A549 (cell line): ENCODE results near the gene OSTM1. TPM values are rescaled to one million over a fixed set of nuclear protein-coding genes. Genes with fewer than 3 reads are reported as not detected.
A peak's percentile ranks its signal among the peaks of the same experiment; 100 is the strongest.

Experiments
- ATAC-seq, 2 experiments: fragments of 200-7000 bp in 1 of 2; fragments of >200 bp in 1 of 2; cut with Nextera tagmentation in 1 of 2; cut with Tn5 transposase in 1 of 2; 3 replicates each; pipeline versions ENCODE4 v1.8.0 to v1.9.1; 2018 to 2020; ENCODE audit warnings: mild to moderate bottlenecking in 1 of 2, moderate library complexity in 1 of 2
- CTCF ChIA-PET: fragments of 300-600 bp; sonication (Branson Sonifier 250); formaldehyde crosslinking; extraction: SDS; loops from one replicate; lab custom pipeline; 2021; ENCODE audit warnings: antibody characterized with exemption, inconsistent platforms; lab: Yijun Ruan, JAX
- POLR2A ChIA-PET: fragments of 350-600 bp; formaldehyde crosslinking; extraction: SDS; loops from one replicate; lab custom pipeline; 2021; ENCODE audit warnings: antibody characterized with exemption, inconsistent platforms; lab: Yijun Ruan, JAX
- DNase-seq, 2 experiments: peaks; one replicate each; pipeline versions ENCODE4 v3.0.0 to v3.0.0-alpha.2; 2011 to 2016; ENCODE audit warnings: low read depth in 1 of 2, low spot score in 1 of 2
- FAIRE-seq: peaks from 2 replicates; lab custom pipeline; 2011; peaks lifted over from hg19 to GRCh38; lab: Jason Lieb, UNC
- H3K27ac ChIP-seq, 2 experiments: fragments of >200 bp; sonication (Bioruptor Twin); formaldehyde crosslinking; 3 replicates each; pipeline ENCODE4 v1.5.1; 2016 to 2017
- H3K4me1 ChIP-seq: fragments of >200 bp; sonication (Bioruptor Twin); formaldehyde crosslinking; 3 replicates; pipeline ENCODE4 v1.6.1; 2016
- H3K4me2 ChIP-seq: fragments of >200 bp; sonication (Bioruptor Twin); formaldehyde crosslinking; 3 replicates; pipeline ENCODE4 v1.6.1; 2016
- H3K4me3 ChIP-seq: fragments of >200 bp; sonication (Bioruptor Twin); formaldehyde crosslinking; 3 replicates; pipeline ENCODE4 v1.5.1; 2016
- H3K9me3 ChIP-seq: fragments of >200 bp; sonication (Bioruptor Twin); formaldehyde crosslinking; 3 replicates; pipeline ENCODE4 v1.6.1; 2016
- CEBPB ChIP-seq, 2 experiments: fragments of >200 bp in 1 of 2; sonication (Bioruptor Twin) in 1 of 2; formaldehyde crosslinking in 1 of 2; IDR thresholded peaks; 2 replicates each; pipeline ENCODE4 v1.6.1; 2012 to 2016
- CHD4 ChIP-seq: fragments of 200-600 bp; sonication (generic); IDR thresholded peaks from 2 replicates; pipeline ENCODE4 v1.6.1; 2016; ENCODE audit warnings: antibody characterized with exemption, mild to moderate bottlenecking, borderline replicate concordance
- EHMT2 ChIP-seq: fragments of 200-600 bp; sonication (generic); IDR thresholded peaks from 2 replicates; pipeline ENCODE4 v1.6.1; 2016; ENCODE audit warnings: antibody characterized with exemption, low read depth, mild to moderate bottlenecking, moderate library complexity
- EP300 ChIP-seq, 2 experiments: fragments of >200 bp; sonication (Bioruptor Twin); formaldehyde crosslinking; IDR thresholded peaks; 2 replicates in 1 of 2; 3 replicates in 1 of 2; pipeline ENCODE4 v1.6.1; 2016 to 2017
- ESRRA ChIP-seq: fragments of 150-350 bp; IDR thresholded peaks from 2 replicates; pipeline ENCODE4 v1.6.1; 2014; ENCODE audit warnings: mild to moderate bottlenecking, low read length, borderline replicate concordance
- FOSL2 ChIP-seq, 2 experiments: fragments of 450-650 bp in 1 of 2; fragments of >200 bp in 1 of 2; sonication (Bioruptor Twin) in 1 of 2; formaldehyde crosslinking; IDR thresholded peaks; 2 replicates each; pipeline versions ENCODE4 v1.5.0 to v1.6.1; 2016 to 2020; ENCODE audit warnings: mild to moderate bottlenecking in 1 of 2, moderate library complexity in 1 of 2
- FOXS1 ChIP-seq: fragments of 250-450 bp; sonication (Bioruptor Pico); IDR thresholded peaks from 2 replicates; pipeline ENCODE4 v1.5.0; 2020; ENCODE audit warnings: mild to moderate bottlenecking, moderate library complexity
- HDAC2 ChIP-seq: fragments of 200-600 bp; sonication (generic); IDR thresholded peaks from 2 replicates; pipeline ENCODE4 v1.6.1; 2016
- HEYL ChIP-seq: fragments of 250-450 bp; sonication (Bioruptor Pico); IDR thresholded peaks from 2 replicates; pipeline ENCODE4 v1.8.0; 2021; ENCODE audit warnings: mild to moderate bottlenecking, moderate library complexity
- KDM5A ChIP-seq: fragments of 200-600 bp; sonication (generic); IDR thresholded peaks from 2 replicates; pipeline ENCODE4 v1.6.1; 2016; ENCODE audit warnings: antibody characterized with exemption, mild to moderate bottlenecking
- MAFK ChIP-seq: fragments of 450-650 bp; IDR thresholded peaks from 2 replicates; pipeline ENCODE4 v1.6.1; 2014; ENCODE audit not compliant: partially characterized antibody
- MAZ ChIP-seq: fragments of 150-350 bp; IDR thresholded peaks from 2 replicates; pipeline ENCODE4 v1.6.1; 2014; ENCODE audit warnings: antibody characterized with exemption, low read depth, low read length, borderline replicate concordance
- NFE2L2 ChIP-seq: fragments of 150-350 bp; conservative IDR thresholded peaks from 2 replicates; pipeline ENCODE4 v1.6.1; 2014; ENCODE audit warnings: low read length
- NR3C1 ChIP-seq: fragments of >200 bp; sonication (Bioruptor Twin); formaldehyde crosslinking; IDR thresholded peaks from 3 replicates; pipeline ENCODE4 v1.6.1; 2017
- POLR2AphosphoS2 ChIP-seq: conservative IDR thresholded peaks from 2 replicates; pipeline ENCODE4 v1.6.1; 2012; ENCODE audit warnings: low read length, improper control_type of control experiment, inconsistent platforms
- RAD21 ChIP-seq, 2 experiments: fragments of >200 bp in 1 of 2; sonication (Bioruptor Twin) in 1 of 2; formaldehyde crosslinking in 1 of 2; IDR thresholded peaks in 1 of 2; conservative IDR thresholded peaks in 1 of 2; 2 replicates in 1 of 2; 3 replicates in 1 of 2; pipeline ENCODE4 v1.6.1; 2012 to 2018; ENCODE audit warnings: inconsistent platforms in 1 of 2
- RCOR1 ChIP-seq: fragments of 150-350 bp; IDR thresholded peaks from 2 replicates; pipeline ENCODE4 v1.6.1; 2014; ENCODE audit warnings: antibody characterized with exemption, low read length, low read depth
- RNF2 ChIP-seq: fragments of 200-600 bp; sonication (generic); IDR thresholded peaks from 2 replicates; pipeline ENCODE4 v1.6.1; 2016; ENCODE audit warnings: low read depth, mild to moderate bottlenecking, antibody characterized with exemption, moderate library complexity, borderline replicate concordance
- SMC3 ChIP-seq: fragments of >200 bp; sonication (Bioruptor Twin); formaldehyde crosslinking; IDR thresholded peaks from 3 replicates; pipeline ENCODE4 v1.6.1; 2018; ENCODE audit warnings: inconsistent platforms
- SREBF2 ChIP-seq: fragments of 450-650 bp; IDR thresholded peaks from 2 replicates; pipeline ENCODE4 v1.6.1; 2014; ENCODE audit warnings: mild to moderate bottlenecking, moderate library complexity
- TFCP2L1 ChIP-seq: fragments of 250-450 bp; sonication (Bioruptor Pico); IDR thresholded peaks from 2 replicates; pipeline ENCODE4 v1.5.0; 2021; ENCODE audit warnings: mild to moderate bottlenecking
- ZNF302 ChIP-seq: fragments of 250-450 bp; sonication (Bioruptor Pico); IDR thresholded peaks from 2 replicates; pipeline ENCODE4 v1.9.0; 2021; ENCODE audit warnings: inconsistent platforms, mild to moderate bottlenecking, moderate library complexity
- WGBS: methylation state at CpG from one replicate; pipeline ENCODE4 v1.1.6; 2017; ENCODE audit errors: missing lambda C conversion rate; 5-methylcytosine and 5-hydroxymethylcytosine counted together
- polyA plus RNA-seq, 4 experiments: library from polyadenylated mRNA; depleted of rRNA in 3 of 4; stranded (reverse); fragments of >200 nt; fragmentation: RNase III in 1 of 4; extraction: RNeasy Plus Mini Kit Qiagen cat#74134 plus additional on column Dnase treatment in 1 of 4; gene quantifications; 2 replicates in 3 of 4; 3 replicates in 1 of 4; pipeline ENCODE4 v1.2.3, GENCODE V29; 2011 to 2017
- TF ChIP-seq, protein P1 (sequence below): fragments of 250-450 bp; sonication (Bioruptor Pico); IDR thresholded peaks from 2 replicates; pipeline ENCODE4 v1.5.0; 2021; ENCODE audit warnings: mild to moderate bottlenecking, moderate library complexity, borderline replicate concordance
- TF ChIP-seq, protein P2 (sequence below): IDR thresholded peaks from 2 replicates; pipeline ENCODE4 v1.6.1; 2012
- TF ChIP-seq, protein P3 (sequence below): fragments of 150-350 bp; IDR thresholded peaks from 2 replicates; pipeline ENCODE4 v1.6.1; 2014; ENCODE audit warnings: low read depth, mild to moderate bottlenecking, low read length
- TF ChIP-seq, protein P4 (sequence below): fragments of >200 bp; sonication (Bioruptor Twin); formaldehyde crosslinking; IDR thresholded peaks from 2 replicates; pipeline ENCODE4 v1.6.1; 2016
- TF ChIP-seq, protein P5 (sequence below): fragments of >200 bp; sonication (Bioruptor Twin); formaldehyde crosslinking; IDR thresholded peaks from 3 replicates; pipeline ENCODE4 v1.5.1; 2016
- TF ChIP-seq, protein P6 (sequence below): fragments of 450-650 bp; IDR thresholded peaks from 2 replicates; pipeline ENCODE4 v1.6.1; 2014; ENCODE audit warnings: antibody characterized with exemption

OSTM1 gene
- polyA plus RNA-seq, 2 of the 4 experiments (the other 2 are of a cell fraction), result 16.8 to 41.7 TPM

DNA sequence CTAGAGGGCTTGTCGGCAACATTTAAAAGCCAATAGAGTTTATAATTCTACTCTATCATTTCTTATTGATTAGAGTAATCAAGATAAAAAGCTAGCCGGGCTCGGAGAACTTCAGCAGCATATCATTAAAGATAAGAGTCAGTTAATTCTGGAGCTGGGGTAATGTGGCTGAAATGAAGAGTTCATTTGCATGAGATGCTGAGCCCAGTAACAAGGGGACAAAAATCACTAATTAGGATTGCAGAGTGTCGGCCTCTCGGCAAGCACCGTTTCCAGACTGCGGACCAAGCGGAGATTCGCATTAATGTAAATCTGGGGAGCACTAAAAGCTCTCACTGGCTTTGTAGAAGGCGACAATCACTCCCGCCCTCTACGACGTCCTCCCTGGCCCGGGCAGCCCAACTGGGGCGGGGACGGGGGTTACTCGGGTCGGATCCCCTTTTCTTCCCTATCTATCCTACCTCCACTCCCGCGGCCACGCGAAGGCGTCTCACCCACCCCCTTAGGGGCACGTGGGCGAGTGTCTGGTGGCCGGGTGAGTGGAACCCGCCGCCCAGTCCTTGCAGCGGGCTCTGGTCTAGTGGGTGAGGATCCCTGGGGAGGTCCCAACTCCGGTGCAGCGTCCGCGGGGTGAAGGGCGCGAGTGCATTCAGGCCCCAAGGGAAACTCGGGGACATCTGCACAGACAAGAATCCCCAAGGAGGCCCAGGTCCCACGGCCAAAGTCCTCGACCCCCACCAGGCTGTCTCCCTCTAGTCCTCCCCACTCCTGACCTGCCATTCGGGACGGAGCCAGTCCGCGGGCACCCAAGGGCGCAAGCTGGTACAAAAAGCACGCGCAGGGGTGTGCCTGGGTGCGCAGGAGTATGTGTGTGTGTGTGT is 42.2 kb upstream of the OSTM1 start:
- no peak for TF ChIP-seq HDAC2
- TF ChIP-seq, protein P1, sequence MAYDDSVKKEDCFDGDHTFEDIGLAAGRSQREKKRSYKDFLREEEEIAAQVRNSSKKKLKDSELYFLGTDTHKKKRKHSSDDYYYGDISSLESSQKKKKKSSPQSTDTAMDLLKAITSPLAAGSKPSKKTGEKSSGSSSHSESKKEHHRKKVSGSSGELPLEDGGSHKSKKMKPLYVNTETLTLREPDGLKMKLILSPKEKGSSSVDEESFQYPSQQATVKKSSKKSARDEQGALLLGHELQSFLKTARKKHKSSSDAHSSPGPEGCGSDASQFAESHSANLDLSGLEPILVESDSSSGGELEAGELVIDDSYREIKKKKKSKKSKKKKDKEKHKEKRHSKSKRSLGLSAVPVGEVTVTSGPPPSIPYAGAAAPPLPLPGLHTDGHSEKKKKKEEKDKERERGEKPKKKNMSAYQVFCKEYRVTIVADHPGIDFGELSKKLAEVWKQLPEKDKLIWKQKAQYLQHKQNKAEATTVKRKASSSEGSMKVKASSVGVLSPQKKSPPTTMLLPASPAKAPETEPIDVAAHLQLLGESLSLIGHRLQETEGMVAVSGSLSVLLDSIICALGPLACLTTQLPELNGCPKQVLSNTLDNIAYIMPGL, result no peak
- TF ChIP-seq, protein P2, sequence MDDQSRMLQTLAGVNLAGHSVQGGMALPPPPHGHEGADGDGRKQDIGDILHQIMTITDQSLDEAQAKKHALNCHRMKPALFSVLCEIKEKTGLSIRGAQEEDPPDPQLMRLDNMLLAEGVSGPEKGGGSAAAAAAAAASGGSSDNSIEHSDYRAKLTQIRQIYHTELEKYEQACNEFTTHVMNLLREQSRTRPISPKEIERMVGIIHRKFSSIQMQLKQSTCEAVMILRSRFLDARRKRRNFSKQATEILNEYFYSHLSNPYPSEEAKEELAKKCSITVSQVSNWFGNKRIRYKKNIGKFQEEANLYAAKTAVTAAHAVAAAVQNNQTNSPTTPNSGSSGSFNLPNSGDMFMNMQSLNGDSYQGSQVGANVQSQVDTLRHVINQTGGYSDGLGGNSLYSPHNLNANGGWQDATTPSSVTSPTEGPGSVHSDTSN, result no peak
- no peak for TF ChIP-seq FOSL2 (IDR thresholded peaks at IDR 0.05)
- no peak for TF ChIP-seq FOSL2 (CRISPR knock-in tag; IDR thresholded peaks at IDR 0.05)
- TF ChIP-seq POLR2AphosphoS2, result no peak
- no peak for TF ChIP-seq MAZ
- no peak for TF ChIP-seq TFCP2L1 (CRISPR knock-in tag)
- no peak for TF ChIP-seq NR3C1
- TF ChIP-seq EHMT2, result no peak
- TF ChIP-seq, protein P3, sequence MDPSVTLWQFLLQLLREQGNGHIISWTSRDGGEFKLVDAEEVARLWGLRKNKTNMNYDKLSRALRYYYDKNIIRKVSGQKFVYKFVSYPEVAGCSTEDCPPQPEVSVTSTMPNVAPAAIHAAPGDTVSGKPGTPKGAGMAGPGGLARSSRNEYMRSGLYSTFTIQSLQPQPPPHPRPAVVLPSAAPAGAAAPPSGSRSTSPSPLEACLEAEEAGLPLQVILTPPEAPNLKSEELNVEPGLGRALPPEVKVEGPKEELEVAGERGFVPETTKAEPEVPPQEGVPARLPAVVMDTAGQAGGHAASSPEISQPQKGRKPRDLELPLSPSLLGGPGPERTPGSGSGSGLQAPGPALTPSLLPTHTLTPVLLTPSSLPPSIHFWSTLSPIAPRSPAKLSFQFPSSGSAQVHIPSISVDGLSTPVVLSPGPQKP, result no peak
- TF ChIP-seq, protein P4, sequence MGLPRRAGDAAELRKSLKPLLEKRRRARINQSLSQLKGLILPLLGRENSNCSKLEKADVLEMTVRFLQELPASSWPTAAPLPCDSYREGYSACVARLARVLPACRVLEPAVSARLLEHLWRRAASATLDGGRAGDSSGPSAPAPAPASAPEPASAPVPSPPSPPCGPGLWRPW, result no peak
- TF ChIP-seq FOXS1 (CRISPR knock-in tag), result no peak
- ATAC-seq (no peak), DNase-seq (no peak), FAIRE-seq (no peak)
- no peak overlapping the region for H3K27ac ChIP-seq
- H3K4me3 ChIP-seq, result no peak overlapping the region; the same call in 2 of the 3 replicates
- CTCF ChIA-PET, result interaction anchor here (0.6 to 1.5 kb wide), 7 partner anchors 15 to 425 kb away, joined by 3 to 6 read pairs (median 3); no protein-coding TSS in a partner anchor
- H3K9me3 ChIP-seq, result no peaks in the 10 kb centered on the region
- WGBS, result 88% methylated on average over 37 of the region's 46 CpGs
- peaks cover 3% of the 10 kb centered on the region; the same call in 1 of the 3 replicates for H3K4me1 ChIP-seq
- H3K4me2 ChIP-seq, result peak overlapping the region; percentile 80; the same call in 2 of the 3 replicates
- POLR2A ChIA-PET, result no interaction called here

DNA sequence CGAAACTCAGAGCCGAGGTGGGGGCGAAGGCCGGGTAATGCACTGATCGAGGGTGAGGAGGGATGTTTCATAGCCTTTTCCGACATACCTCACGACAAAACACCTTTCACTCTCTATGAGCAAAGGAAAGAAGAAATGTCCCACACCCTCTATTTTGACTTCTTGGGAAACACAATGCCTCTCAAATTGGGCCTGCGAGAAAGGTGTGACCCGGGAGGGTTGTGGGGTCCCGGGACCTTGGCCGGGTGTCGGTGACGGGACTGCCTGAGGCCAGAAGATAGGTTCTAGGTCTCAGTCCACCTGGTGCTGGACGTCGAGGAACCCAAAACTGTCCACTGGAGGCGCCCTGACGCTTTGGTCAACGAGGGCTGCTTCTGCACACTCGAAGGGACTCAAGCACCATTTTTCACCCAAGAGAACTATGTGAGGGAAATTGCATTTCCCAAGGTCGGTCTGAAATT is 41.1 kb upstream of the OSTM1 start:
- Histone ChIP-seq H3K4me2 (peak overlapping the region; percentile 62), H3K9me3 (no peaks in the 10 kb centered on the region), H3K4me3 (peak overlapping the region; percentile 34), H3K27ac (no peak overlapping the region), H3K4me1 (peaks cover 3% of the 10 kb centered on the region; the same call in 1 of the 3 replicates)
- ChIA-PET POLR2A (no interaction called here), CTCF (interaction anchor here (0.7 to 4.2 kb wide), 11 partner anchors 11 to 411 kb away, joined by 3 to 57 read pairs (median 4); no protein-coding TSS in a partner anchor)
- DNase-seq, result peak; percentile 63 to 76
- ATAC-seq, result peak; percentile 78 to 85
- WGBS, result 7% methylated on average over 15 of the region's 20 CpGs
- FAIRE-seq, result no peak
- no peak for TF ChIP-seq KDM5A
- no peak for TF ChIP-seq MAFK
- TF ChIP-seq ESRRA, result no peak
- no peak for TF ChIP-seq HEYL (CRISPR knock-in tag)
- no peak for TF ChIP-seq NR3C1
- no peak for TF ChIP-seq EP300 (IDR thresholded peaks at IDR 0.05)
- TF ChIP-seq CHD4, result no peak
- TF ChIP-seq, protein P5, sequence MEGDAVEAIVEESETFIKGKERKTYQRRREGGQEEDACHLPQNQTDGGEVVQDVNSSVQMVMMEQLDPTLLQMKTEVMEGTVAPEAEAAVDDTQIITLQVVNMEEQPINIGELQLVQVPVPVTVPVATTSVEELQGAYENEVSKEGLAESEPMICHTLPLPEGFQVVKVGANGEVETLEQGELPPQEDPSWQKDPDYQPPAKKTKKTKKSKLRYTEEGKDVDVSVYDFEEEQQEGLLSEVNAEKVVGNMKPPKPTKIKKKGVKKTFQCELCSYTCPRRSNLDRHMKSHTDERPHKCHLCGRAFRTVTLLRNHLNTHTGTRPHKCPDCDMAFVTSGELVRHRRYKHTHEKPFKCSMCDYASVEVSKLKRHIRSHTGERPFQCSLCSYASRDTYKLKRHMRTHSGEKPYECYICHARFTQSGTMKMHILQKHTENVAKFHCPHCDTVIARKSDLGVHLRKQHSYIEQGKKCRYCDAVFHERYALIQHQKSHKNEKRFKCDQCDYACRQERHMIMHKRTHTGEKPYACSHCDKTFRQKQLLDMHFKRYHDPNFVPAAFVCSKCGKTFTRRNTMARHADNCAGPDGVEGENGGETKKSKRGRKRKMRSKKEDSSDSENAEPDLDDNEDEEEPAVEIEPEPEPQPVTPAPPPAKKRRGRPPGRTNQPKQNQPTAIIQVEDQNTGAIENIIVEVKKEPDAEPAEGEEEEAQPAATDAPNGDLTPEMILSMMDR, result peak; percentile 54
- no peak for TF ChIP-seq RNF2
- no peak for TF ChIP-seq ZNF302 (CRISPR knock-in tag)
- TF ChIP-seq CEBPB (IDR thresholded peaks at IDR 0.05), result no peak
- TF ChIP-seq SREBF2, result no peak
- no peak for TF ChIP-seq HDAC2
- no peak for TF ChIP-seq FOXS1 (CRISPR knock-in tag)
- peak; percentile 61 to 65 for TF ChIP-seq RAD21 (conservative IDR thresholded peaks at IDR 0.05 in 1 of 2, IDR thresholded peaks at IDR 0.05 in 1 of 2)
- no peak for TF ChIP-seq RCOR1
- TF ChIP-seq, protein P6, sequence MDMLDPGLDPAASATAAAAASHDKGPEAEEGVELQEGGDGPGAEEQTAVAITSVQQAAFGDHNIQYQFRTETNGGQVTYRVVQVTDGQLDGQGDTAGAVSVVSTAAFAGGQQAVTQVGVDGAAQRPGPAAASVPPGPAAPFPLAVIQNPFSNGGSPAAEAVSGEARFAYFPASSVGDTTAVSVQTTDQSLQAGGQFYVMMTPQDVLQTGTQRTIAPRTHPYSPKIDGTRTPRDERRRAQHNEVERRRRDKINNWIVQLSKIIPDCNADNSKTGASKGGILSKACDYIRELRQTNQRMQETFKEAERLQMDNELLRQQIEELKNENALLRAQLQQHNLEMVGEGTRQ, result no peak
- TF ChIP-seq NFE2L2, result no peak
- TF ChIP-seq SMC3, result peak; percentile 48; the same call in 2 of the 3 replicates
- no peak for TF ChIP-seq FOSL2 (IDR thresholded peaks at IDR 0.05)
- TF ChIP-seq FOSL2 (CRISPR knock-in tag; IDR thresholded peaks at IDR 0.05), result no peak
